OCI-LY3 (cell line): ENCODE results near the gene SPNS2.

Experiments used
- CTCF ChIP-seq: fragments of 200-600, 300-600 bp; sonication (generic); IDR thresholded peaks from 2 replicates; pipeline ENCODE4 v1.5.1; 2014; ENCODE audit warnings: antibody characterized with exemption, low read length, low read depth
- EZH2phosphoT487 ChIP-seq: fragments of 200-600 bp; shearing (Covaris generic); IDR thresholded peaks from 2 replicates; pipeline ENCODE4 v1.6.1; 2018; ENCODE audit warnings: antibody characterized with exemption, mixed run types, low read depth

- TF ChIP-seq CTCF (no peak), EZH2phosphoT487 (no peak)
Measured at GRCh38 chr17:4534928-4535666, 36.4 kb downstream of the SPNS2 start.
